LNCaP clone FGC (cell line): Measurements from ENCODE around the gene PFKFB2.

Experiments
- DNase-seq: peaks from one replicate; pipeline ENCODE4 v3.0.0-alpha.2; 2011; ENCODE audit warnings: low read depth
- H3K4me3 ChIP-seq: 2 replicates; pipeline ENCODE4 v1.5.1; 2011; ENCODE audit warnings: mild to moderate bottlenecking, low read depth, low read length, control low read depth
- CTCF ChIP-seq: IDR thresholded peaks from 2 replicates; pipeline ENCODE4 v1.5.1; 2012; ENCODE audit warnings: mild to moderate bottlenecking; ENCODE audit not compliant: control insufficient read depth, insufficient read depth; ENCODE audit errors: extremely low read depth

The PFKFB2 gene

GRCh38 chr1:207052911-207053769 is at the start of gene PFKFB2:
Gene PFKFB2 (plus strand): TSS chr1:207053275. CDS start chr1:207054718, 1,443 bp downstream.
- DNase-seq = peak; percentile 99
- peak within 1 kb of the TSS; percentile 78 for H3K4me3 ChIP-seq
- TF ChIP-seq CTCF = no peak

GRCh38 chr1:207004931-207005830 is 47.9 kb upstream of the PFKFB2 start:
- H3K4me3 ChIP-seq = no peak overlapping the region
- peak; percentile 83 for DNase-seq
- TF ChIP-seq CTCF = peak; percentile 87

GRCh38 chr1:207006083-207006482 is 47.0 kb upstream of the PFKFB2 start:
- no peak for DNase-seq
- no peak for TF ChIP-seq CTCF
- no peak overlapping the region for H3K4me3 ChIP-seq

- H3K4me3 ChIP-seq = no peak overlapping the region
- no peak for TF ChIP-seq CTCF
- DNase-seq = no peak
Observed at GRCh38 chr1:207006914-207007313, 46.2 kb upstream of the PFKFB2 start.

GRCh38 chr1:207007352-207008033 is 45.6 kb upstream of the PFKFB2 start:
- TF ChIP-seq CTCF = no peak
- H3K4me3 ChIP-seq = no peak overlapping the region
- DNase-seq = no peak

- no peak for TF ChIP-seq CTCF
- H3K4me3 ChIP-seq = no peak overlapping the region
- no peak for DNase-seq
Observed at GRCh38 chr1:207009182-207009850, 43.8 kb upstream of the PFKFB2 start.
